ENCODE data around the gene TMEM126A. TPM values are rescaled to one million over a fixed set of nuclear protein-coding genes. Genes with fewer than 3 reads are reported as not detected.

TMEM126A gene
- polyA plus RNA-seq, 1 donor: 30.2 TPM

- no peak for DNase-seq
Measured at GRCh38 chr11:85698195-85698594, 50.4 kb downstream of the TMEM126A start.

- no peak for DNase-seq
Measured at GRCh38 chr11:85699957-85700741, 52.4 kb downstream of the TMEM126A start.

GRCh38 chr11:85704967-85705366 is 57.2 kb downstream of the TMEM126A start:
- no peak for DNase-seq

GRCh38 chr11:85705800-85706199 is 58.0 kb downstream of the TMEM126A start:
- no peak for DNase-seq

Other genes starting within 250 kb of the TMEM126A start
- gene DLG2, start 20.6 kb upstream of the TMEM126A start, polyA plus RNA-seq (ENCODE audit: insufficient read length): 14.7 TPM
- gene TMEM126B, start 19.4 kb upstream of the TMEM126A start, polyA plus RNA-seq (ENCODE audit: insufficient read length): 36.0 TPM
- gene CREBZF, start 17.2 kb downstream of the TMEM126A start, polyA plus RNA-seq (ENCODE audit: insufficient read length): 50.5 TPM
- 1.9 TPM for gene CCDC89, start 38.2 kb downstream of the TMEM126A start, polyA plus RNA-seq (ENCODE audit: insufficient read length)
- 69.7 TPM for gene SYTL2, start 163.2 kb downstream of the TMEM126A start, polyA plus RNA-seq (ENCODE audit: insufficient read length)
- gene CCDC83, start 207.4 kb downstream of the TMEM126A start, polyA plus RNA-seq (ENCODE audit: insufficient read length): not detected

All from hindlimb muscle (tissue), 1 donor.